Fibroblast of skin of left biceps (primary cell): Measurements from ENCODE around the gene NDUFA7.
"Not testable (repeated sequence)": the region's sequence is repeated elsewhere in the genome, so short reads cannot be mapped to it uniquely, and the experiment has no call there.

ENCODE experiments used
- DNase-seq, 2 experiments: peaks; one replicate each; pipeline ENCODE4 v3.0.0-alpha.2; 2013; ENCODE audit warnings: low read depth in 2 of 2

NDUFA7 gene

DNA sequence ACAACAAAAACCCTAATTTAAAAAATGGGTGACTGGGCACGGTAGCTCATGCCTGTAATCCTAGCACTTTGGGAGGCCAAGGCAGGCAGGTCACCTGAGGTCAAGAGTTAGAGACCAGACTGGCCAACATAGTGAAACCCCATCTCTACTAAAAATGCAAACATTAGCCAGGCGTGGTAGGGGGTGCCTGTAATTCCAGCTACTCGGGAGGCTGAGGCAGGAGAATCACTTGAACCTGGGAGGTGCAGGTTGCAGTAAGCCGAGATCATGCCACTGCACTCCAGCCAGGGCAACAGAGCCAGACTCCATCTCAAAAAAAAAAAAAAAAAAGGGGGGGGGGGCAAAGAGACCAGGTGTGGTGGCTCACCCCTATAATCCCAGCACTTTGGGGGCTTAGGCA is 56.9 kb downstream of the NDUFA7 start:
- not testable (repeated sequence) for DNase-seq

- no peak for DNase-seq
These were observed 58.7 kb downstream of the NDUFA7 start for GRCh38 chr19:8262431-8262830.

DNA sequence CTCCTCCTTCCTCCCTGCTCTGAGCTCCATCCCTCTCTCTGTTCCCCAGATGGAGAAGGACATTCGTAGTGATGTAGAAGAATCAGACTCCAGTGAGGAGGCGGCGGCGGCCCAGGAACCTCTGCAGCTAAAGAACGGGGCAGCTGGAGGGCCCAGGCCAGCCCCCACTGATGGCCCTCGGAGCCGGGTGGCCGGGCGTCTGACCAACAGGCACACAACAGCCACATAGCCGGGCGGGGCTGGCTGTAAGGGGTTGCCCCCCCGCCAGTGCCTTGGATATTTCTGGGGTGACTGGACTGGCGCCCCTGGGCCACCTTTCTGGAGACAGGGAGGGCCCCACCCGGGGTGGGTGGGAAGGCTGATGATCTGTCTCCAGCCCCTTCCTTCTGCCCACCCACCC is 59.3 kb downstream of the NDUFA7 start:
- DNase-seq: no peak

DNA sequence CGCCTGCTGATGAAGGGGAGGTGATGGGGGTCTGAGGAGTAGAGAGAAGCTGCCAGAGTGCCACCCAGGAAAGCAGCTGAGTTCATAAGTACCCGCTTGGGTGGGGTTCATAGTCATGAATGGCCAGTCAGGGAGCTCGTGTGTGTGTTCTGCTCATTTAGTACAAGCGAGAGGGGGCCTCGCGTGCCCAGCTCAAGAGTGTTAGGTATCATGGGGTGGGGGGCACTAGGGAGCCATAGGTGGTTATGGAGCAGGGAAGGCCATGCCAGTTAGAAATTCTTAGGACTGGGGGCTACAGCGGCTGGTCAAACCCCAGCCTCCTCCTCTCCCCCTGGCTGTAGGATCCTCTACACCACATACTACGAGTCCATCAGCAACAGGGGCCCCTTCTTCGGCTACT is 59.8 kb downstream of the NDUFA7 start:
- DNase-seq: no peak
